ENCODE results near the gene SLC16A12.

SLC16A12 gene

GRCh38 chr10:89503652-89504370 is 31.6 kb downstream of the SLC16A12 start:
- TF ChIP-seq CTCF (IDR thresholded peaks at IDR 0.05), result no peak
- H3K27ac Mint-ChIP-seq, result peak overlapping the region; percentile 21
- H3K9me3 Mint-ChIP-seq, result peaks cover 13% of the 10 kb centered on the region
- H3K4me1 Mint-ChIP-seq, result peaks cover 10% of the 10 kb centered on the region
- H3K36me3 Mint-ChIP-seq (ENCODE audit: low read depth), result no peaks in the 10 kb centered on the region
- no peak for DNase-seq
- H3K27me3 Mint-ChIP-seq (ENCODE audit: low read depth, poor library complexity), result peaks cover 6% of the 10 kb centered on the region
- H3K4me3 Mint-ChIP-seq, result no peak overlapping the region

GRCh38 chr10:89503151-89503550 is 32.2 kb downstream of the SLC16A12 start:
- no peaks in the 10 kb centered on the region for H3K36me3 Mint-ChIP-seq (ENCODE audit: low read depth)
- H3K4me3 Mint-ChIP-seq, result no peak overlapping the region
- peaks cover 10% of the 10 kb centered on the region for H3K4me1 Mint-ChIP-seq
- peaks cover 13% of the 10 kb centered on the region for H3K9me3 Mint-ChIP-seq
- H3K27ac Mint-ChIP-seq, result no peak overlapping the region
- H3K27me3 Mint-ChIP-seq (ENCODE audit: low read depth, poor library complexity), result peaks cover 6% of the 10 kb centered on the region
- TF ChIP-seq CTCF (IDR thresholded peaks at IDR 0.05), result no peak
- DNase-seq, result no peak

GRCh38 chr10:89502549-89502948 is 32.8 kb downstream of the SLC16A12 start:
- Mint-ChIP-seq H3K4me1 (peaks cover 10% of the 10 kb centered on the region), H3K36me3 (ENCODE audit: low read depth) (no peaks in the 10 kb centered on the region), H3K9me3 (peaks cover 13% of the 10 kb centered on the region), H3K27ac (no peak overlapping the region), H3K4me3 (no peak overlapping the region), H3K27me3 (ENCODE audit: low read depth, poor library complexity) (peaks cover 6% of the 10 kb centered on the region)
- no peak for TF ChIP-seq CTCF (IDR thresholded peaks at IDR 0.05)
- DNase-seq, result no peak

- peaks cover 3% of the 10 kb centered on the region for H3K27me3 Mint-ChIP-seq (ENCODE audit: low read depth, poor library complexity)
- H3K27ac Mint-ChIP-seq, result peak overlapping the region; percentile 3
- H3K4me3 Mint-ChIP-seq, result no peak overlapping the region
- no peaks in the 10 kb centered on the region for H3K9me3 Mint-ChIP-seq
- H3K4me1 Mint-ChIP-seq, result peaks cover 24% of the 10 kb centered on the region
- H3K36me3 Mint-ChIP-seq (ENCODE audit: low read depth), result no peaks in the 10 kb centered on the region
- DNase-seq, result no peak
- no peak for TF ChIP-seq CTCF (IDR thresholded peaks at IDR 0.05)
Measured at GRCh38 chr10:89494575-89494974, 40.8 kb downstream of the SLC16A12 start.

GRCh38 chr10:89494068-89494467 is 41.3 kb downstream of the SLC16A12 start:
- DNase-seq, result no peak
- Mint-ChIP-seq H3K27me3 (ENCODE audit: low read depth, poor library complexity) (peaks cover 3% of the 10 kb centered on the region), H3K9me3 (no peaks in the 10 kb centered on the region), H3K4me1 (peaks cover 24% of the 10 kb centered on the region), H3K36me3 (ENCODE audit: low read depth) (no peaks in the 10 kb centered on the region), H3K27ac (peak overlapping the region; percentile 3), H3K4me3 (no peak overlapping the region)
- TF ChIP-seq CTCF (IDR thresholded peaks at IDR 0.05), result no peak

GRCh38 chr10:89491932-89492331 is 43.5 kb downstream of the SLC16A12 start:
- Mint-ChIP-seq H3K4me3 (no peak overlapping the region), H3K9me3 (no peaks in the 10 kb centered on the region)
- no peak for TF ChIP-seq CTCF (IDR thresholded peaks at IDR 0.05)

More at GRCh38 chr10:89491932-89492331, 43.5 kb downstream of the SLC16A12 start:
- H3K36me3 Mint-ChIP-seq (ENCODE audit: low read depth), result no peaks in the 10 kb centered on the region
- H3K4me1 Mint-ChIP-seq, result peaks cover 24% of the 10 kb centered on the region
- H3K27me3 Mint-ChIP-seq (ENCODE audit: low read depth, poor library complexity), result peaks cover 3% of the 10 kb centered on the region
- no peak for DNase-seq
- no peak overlapping the region for H3K27ac Mint-ChIP-seq

All from nephron progenitor cell (in vitro differentiated cells).